Measurements from ENCODE around the gene SHCBP1.

- TF ChIP-seq POLR2AphosphoS5 (IDR thresholded peaks at IDR 0.05) (no peak), CTCF (IDR thresholded peaks at IDR 0.05) (no peak)
These were observed 2.7 kb downstream of the SHCBP1 start for GRCh38 chr16:46618516-46618915.
